OCI-LY1 (cell line): ENCODE data around the gene MISFA.

Experiments used
- EZH2 ChIP-seq: fragments of 200-600 bp; sonication (generic), shearing (Covaris generic); IDR thresholded peaks from 2 replicates; pipeline ENCODE4 v1.8.0; 2017; ENCODE audit warnings: borderline replicate concordance, mixed run types, mild to moderate bottlenecking, antibody characterized with exemption, low read length, moderate library complexity, mixed read lengths
- TF ChIP-seq, protein P1 (sequence below): fragments of 200-600 bp; sonication (generic), shearing (Covaris generic); IDR thresholded peaks from 2 replicates; pipeline ENCODE4 v1.5.1; 2017; ENCODE audit warnings: mild to moderate bottlenecking, antibody characterized with exemption, low read length, moderate library complexity, mixed read lengths

- TF ChIP-seq, protein P1, sequence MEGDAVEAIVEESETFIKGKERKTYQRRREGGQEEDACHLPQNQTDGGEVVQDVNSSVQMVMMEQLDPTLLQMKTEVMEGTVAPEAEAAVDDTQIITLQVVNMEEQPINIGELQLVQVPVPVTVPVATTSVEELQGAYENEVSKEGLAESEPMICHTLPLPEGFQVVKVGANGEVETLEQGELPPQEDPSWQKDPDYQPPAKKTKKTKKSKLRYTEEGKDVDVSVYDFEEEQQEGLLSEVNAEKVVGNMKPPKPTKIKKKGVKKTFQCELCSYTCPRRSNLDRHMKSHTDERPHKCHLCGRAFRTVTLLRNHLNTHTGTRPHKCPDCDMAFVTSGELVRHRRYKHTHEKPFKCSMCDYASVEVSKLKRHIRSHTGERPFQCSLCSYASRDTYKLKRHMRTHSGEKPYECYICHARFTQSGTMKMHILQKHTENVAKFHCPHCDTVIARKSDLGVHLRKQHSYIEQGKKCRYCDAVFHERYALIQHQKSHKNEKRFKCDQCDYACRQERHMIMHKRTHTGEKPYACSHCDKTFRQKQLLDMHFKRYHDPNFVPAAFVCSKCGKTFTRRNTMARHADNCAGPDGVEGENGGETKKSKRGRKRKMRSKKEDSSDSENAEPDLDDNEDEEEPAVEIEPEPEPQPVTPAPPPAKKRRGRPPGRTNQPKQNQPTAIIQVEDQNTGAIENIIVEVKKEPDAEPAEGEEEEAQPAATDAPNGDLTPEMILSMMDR: no peak
- no peak for TF ChIP-seq EZH2
Observed at GRCh38 chr11:18614667-18615066, 15.1 kb downstream of the MISFA start.
